ENCODE data around the gene FGF5. TPM values are rescaled to one million over a fixed set of nuclear protein-coding genes. Genes with fewer than 3 reads are reported as not detected.

The FGF5 gene
- total RNA-seq, 2 donors from 2014 or later: not detected

DNA sequence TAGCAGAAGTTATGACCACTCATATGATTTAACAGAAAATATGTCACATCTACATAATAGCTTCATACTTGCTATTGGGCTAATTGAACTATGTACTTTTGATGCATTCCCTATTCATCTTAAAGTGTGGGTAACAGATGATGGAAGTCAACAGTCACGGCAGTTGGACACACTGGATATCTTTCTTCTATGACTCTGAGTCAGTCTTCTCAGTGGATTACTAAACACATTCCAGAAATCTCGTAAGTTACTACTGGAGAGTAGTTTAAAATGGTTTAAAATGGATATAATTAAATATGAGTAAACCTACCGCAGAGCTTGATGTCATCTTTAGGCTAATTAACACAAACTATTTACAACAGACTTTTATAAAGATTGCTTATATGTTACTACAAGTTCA lies 39.0 kb downstream of the FGF5 start:
- ATAC-seq (no peak), DNase-seq (no peak)
- Histone ChIP-seq H3K27me3 (no peaks in the 10 kb centered on the region), H3K9me3 (no peaks in the 10 kb centered on the region), H3K4me3 (no peak overlapping the region), H3K27ac (no peak overlapping the region), H3K4me1 (no peaks in the 10 kb centered on the region), H3K36me3 (replicated peaks in 1 of 2; ENCODE audit: insufficient read depth in 1 of 2, low read depth in 2 of 2) (no peaks in the 10 kb centered on the region)
- TF ChIP-seq POLR2A (IDR thresholded peaks at IDR 0.05): no peak
- TF ChIP-seq, protein P1, sequence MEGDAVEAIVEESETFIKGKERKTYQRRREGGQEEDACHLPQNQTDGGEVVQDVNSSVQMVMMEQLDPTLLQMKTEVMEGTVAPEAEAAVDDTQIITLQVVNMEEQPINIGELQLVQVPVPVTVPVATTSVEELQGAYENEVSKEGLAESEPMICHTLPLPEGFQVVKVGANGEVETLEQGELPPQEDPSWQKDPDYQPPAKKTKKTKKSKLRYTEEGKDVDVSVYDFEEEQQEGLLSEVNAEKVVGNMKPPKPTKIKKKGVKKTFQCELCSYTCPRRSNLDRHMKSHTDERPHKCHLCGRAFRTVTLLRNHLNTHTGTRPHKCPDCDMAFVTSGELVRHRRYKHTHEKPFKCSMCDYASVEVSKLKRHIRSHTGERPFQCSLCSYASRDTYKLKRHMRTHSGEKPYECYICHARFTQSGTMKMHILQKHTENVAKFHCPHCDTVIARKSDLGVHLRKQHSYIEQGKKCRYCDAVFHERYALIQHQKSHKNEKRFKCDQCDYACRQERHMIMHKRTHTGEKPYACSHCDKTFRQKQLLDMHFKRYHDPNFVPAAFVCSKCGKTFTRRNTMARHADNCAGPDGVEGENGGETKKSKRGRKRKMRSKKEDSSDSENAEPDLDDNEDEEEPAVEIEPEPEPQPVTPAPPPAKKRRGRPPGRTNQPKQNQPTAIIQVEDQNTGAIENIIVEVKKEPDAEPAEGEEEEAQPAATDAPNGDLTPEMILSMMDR (IDR thresholded peaks at IDR 0.05): no peak
- WGBS, 2 donors: 55 to 69% methylated on average over 3 of the region's 3 CpGs
- intact Hi-C loops (cut with DNase I): no loop called here

DNA sequence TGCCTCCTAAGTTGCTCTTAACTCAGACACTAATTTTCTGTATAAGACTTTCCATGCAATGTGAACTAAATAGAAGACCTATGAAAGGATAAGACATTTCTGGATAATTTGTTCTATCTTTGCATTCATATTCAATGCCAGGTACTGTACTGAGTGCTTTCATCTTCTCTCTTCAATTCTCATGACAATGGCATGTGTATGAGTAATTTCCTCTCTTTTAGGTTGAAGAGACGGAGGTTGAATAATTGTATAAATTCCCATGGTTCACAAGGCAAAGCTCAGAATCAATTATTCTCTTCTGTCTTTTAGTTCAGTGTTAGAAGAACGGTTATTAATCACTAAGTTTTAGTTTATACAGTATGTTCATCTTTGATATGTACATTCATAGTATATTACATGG lies 39.8 kb downstream of the FGF5 start:
- TF ChIP-seq POLR2A (IDR thresholded peaks at IDR 0.05): no peak
- TF ChIP-seq, protein P1 (IDR thresholded peaks at IDR 0.05): no peak
- intact Hi-C loops (cut with DNase I): no loop called here
- Histone ChIP-seq H3K36me3 (replicated peaks in 1 of 2; ENCODE audit: insufficient read depth in 1 of 2, low read depth in 2 of 2) (no peaks in the 10 kb centered on the region), H3K4me3 (no peak overlapping the region), H3K4me1 (no peaks in the 10 kb centered on the region), H3K27ac (no peak overlapping the region), H3K9me3 (no peaks in the 10 kb centered on the region), H3K27me3 (no peaks in the 10 kb centered on the region)
- ATAC-seq: no peak
- WGBS, 2 donors: 60% methylated on average over 2 of the region's 2 CpGs
- no peak for DNase-seq

DNA sequence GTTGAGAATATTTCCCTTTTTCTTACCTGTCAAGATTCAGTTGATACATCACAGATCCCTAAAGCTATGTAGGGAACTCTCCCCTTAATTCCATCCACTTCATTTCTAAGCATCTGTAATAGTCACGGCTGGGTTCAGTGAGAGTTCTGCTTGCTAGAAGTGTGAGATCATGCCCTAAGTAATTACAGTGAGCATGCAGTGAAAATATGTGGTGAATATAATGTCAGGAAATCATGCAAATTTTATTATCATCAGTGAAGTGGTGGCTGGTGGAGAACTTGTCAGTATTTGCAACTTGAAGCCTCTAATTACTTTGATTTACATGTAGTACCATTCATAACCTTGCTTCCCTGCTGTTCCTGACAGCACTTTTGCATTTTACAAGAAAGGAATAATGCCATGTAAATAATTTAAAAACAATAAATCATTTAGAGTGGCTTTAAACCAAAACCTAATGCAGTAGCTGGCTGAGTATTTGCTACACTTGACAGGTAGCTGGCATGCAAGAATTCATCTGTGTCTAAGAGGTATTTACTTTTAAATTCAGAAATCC lies 40.8 kb downstream of the FGF5 start:
- Histone ChIP-seq H3K36me3 (replicated peaks in 1 of 2; ENCODE audit: insufficient read depth in 1 of 2, low read depth in 2 of 2) (no peaks in the 10 kb centered on the region), H3K4me1 (no peaks in the 10 kb centered on the region), H3K27me3 (no peaks in the 10 kb centered on the region), H3K9me3 (no peaks in the 10 kb centered on the region), H3K4me3 (no peak overlapping the region), H3K27ac (no peak overlapping the region)
- intact Hi-C loops (cut with DNase I): no loop called here
- no peak for DNase-seq
- no peak for ATAC-seq
- TF ChIP-seq POLR2A (IDR thresholded peaks at IDR 0.05): no peak
- TF ChIP-seq, protein P1 (IDR thresholded peaks at IDR 0.05): no peak
- WGBS, 2 donors: 15% methylated on average over 1 of the region's 1 CpG

DNA sequence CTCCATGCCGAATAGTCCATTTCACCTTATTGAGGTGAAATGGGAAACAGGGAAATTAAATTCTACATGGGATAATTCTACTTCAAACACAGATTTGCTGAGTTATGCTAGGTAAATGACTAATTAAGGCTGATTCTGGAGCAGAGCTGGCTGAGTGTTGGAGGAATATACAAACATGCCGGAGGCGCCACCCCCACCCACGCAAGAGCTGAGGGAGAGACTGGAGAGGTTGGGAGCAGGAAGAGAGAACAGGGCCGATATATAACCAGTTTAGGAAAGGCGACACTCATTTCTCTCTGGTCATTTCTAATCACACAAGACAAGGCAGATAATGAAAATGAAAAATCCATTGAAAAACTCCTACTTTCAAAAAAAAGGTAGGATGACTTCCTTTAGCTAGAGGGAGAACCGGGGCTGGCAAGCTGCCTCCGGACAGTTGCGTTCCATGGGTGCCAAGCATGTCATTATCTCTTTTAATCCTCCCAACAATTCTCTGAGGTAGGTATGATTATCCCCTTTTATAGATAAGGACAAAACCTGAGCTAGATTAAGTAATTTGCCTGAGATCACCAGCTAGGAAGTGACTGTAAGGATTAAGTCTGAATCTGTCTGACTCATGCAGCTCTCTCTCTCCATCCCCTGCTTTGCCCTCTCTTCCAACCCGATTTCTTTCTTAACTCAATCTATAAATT lies 41.5 kb downstream of the FGF5 start:
- H3K36me3 ChIP-seq (replicated peaks in 1 of 2; ENCODE audit: insufficient read depth in 1 of 2, low read depth in 2 of 2): no peaks in the 10 kb centered on the region

More for the DNA sequence above, 41.5 kb downstream of the FGF5 start:
- ATAC-seq: no peak
- DNase-seq: peak in 1 of 4 donors; percentile 10
- Histone ChIP-seq H3K27me3 (no peaks in the 10 kb centered on the region), H3K4me3 (no peak overlapping the region), H3K9me3 (no peaks in the 10 kb centered on the region), H3K27ac (no peak overlapping the region), H3K4me1 (no peaks in the 10 kb centered on the region)
- no peak for TF ChIP-seq POLR2A (IDR thresholded peaks at IDR 0.05)
- TF ChIP-seq, protein P1 (IDR thresholded peaks at IDR 0.05): no peak
- intact Hi-C loops (cut with DNase I): no loop called here
- WGBS, 2 donors: 20 to 23% methylated on average over 10 of the region's 10 CpGs

Data from body of pancreas (tissue), 4 donors.